Limb (tissue), 2 donors: ENCODE measurements around the gene DPH6.
A peak's percentile ranks its signal among the peaks of the same experiment; 100 is the strongest.
"Not testable (repeated sequence)": the region's sequence is repeated elsewhere in the genome, so short reads cannot be mapped to it uniquely, and the experiment has no call there.

ENCODE experiments used
- DNase-seq, 2 donors: peaks; one replicate each; pipeline ENCODE4 v3.0.0-alpha.2; 2016; ENCODE audit errors: extremely low spot score in 2 of 2

The DPH6 gene

DNA sequence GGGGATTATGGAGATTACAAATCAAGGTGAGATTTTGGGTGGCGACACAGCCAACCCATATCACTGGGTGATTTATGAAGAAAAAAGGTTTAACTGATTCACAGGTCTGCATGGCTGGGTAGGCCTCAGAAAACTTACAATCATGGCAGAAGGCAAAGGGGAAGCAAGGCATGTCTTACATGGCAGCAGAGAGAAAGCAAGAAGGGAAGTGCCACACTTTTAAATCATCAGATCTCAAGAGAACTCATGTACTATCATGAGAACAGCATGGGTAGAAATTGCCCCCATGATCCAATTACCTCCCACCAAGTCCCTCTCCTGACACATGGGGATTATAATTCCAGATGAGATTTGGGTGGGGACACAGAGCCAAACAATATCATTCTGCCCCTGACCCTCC, 59.7 kb downstream of the DPH6 start:
- DNase-seq = no peak

DNA sequence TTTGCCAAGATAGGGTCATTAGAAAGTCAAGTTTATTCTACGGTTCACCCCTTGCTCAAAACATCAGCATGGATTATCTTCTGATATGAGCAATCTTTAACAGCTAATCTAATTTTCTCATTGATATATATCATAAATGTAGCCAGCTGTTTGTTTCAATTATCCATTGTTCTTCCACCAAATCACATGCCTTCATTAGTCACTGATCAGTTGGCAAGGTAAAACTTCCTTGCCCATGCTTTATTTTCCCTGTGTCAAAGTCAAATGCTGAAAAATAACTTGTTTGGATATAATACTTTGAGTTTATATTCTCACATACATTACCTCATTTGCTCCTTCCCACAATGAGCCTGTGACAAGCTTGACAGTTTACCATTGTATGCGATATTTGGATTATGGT, 60.6 kb downstream of the DPH6 start:
- no peak for DNase-seq

- no peak for DNase-seq
These were observed 61.6 kb downstream of the DPH6 start for GRCh38 chr15:35484231-35484945.

- no peak for DNase-seq
These were observed 64.0 kb downstream of the DPH6 start for GRCh38 chr15:35481992-35482391.

DNA sequence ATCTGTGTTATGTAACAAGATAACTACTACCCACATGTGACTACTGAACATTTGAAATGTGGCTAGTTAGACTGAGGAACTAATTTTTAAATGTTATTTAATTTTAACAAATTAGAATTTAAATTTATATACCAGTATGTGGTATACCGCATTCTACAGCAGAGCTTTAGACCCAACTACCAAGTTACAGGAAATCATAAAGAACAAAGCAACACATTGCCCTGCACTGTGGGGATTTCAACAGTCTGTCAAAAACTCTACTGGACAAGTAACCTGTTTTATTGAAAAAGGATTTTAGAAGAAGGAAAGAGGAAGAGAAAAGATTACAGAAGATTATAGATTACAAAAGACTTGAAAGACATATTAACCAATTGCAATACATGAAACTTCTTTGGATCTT, 64.9 kb downstream of the DPH6 start:
- no peak for DNase-seq

GRCh38 chr15:35479423-35479822, 66.5 kb downstream of the DPH6 start:
- DNase-seq = no peak

- no peak for DNase-seq
These were observed 68.4 kb downstream of the DPH6 start for GRCh38 chr15:35477312-35478262.

DNA sequence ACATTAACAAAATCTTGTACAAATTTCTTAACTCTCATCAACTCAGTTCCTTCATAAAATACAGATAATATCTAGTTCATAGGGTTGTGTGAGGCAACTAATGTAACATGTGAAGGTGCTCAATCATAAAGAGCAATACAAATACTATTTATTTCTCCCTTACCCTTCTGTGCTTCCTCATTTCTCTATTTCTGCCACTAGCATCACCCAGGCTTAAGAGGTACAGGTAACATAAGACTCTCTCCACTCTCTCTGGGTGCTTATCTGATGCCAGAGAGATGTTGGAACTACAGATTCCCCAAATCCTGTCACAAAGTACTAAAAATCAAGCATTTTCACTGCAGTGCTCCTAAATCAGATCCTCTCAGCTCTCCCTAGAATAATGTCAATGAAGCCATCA, 74.9 kb downstream of the DPH6 start:
- no peak for DNase-seq

DNA sequence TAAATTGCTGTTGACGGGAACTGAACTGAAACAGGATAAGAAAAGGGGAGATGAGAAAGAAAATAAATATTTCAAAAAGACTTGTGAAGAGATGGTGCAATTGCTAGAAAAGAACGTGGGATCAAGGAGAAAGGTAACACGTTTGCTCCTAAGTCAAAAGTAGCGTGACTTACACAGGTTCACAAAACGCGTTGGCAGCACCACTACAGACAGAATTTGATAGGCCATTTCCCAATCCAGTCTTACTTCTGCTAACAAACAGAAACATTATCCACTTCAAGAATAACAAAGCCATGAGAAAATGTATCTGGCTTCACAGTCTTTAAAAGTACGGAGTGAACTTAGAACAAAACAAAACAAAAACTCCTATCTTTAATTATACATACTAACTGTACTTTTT, 75.5 kb downstream of the DPH6 start:
- no peak for DNase-seq

GRCh38 chr15:35466476-35466875, 79.5 kb downstream of the DPH6 start:
- no peak for DNase-seq

GRCh38 chr15:35465783-35466182, 80.2 kb downstream of the DPH6 start:
- DNase-seq = no peak

DNA sequence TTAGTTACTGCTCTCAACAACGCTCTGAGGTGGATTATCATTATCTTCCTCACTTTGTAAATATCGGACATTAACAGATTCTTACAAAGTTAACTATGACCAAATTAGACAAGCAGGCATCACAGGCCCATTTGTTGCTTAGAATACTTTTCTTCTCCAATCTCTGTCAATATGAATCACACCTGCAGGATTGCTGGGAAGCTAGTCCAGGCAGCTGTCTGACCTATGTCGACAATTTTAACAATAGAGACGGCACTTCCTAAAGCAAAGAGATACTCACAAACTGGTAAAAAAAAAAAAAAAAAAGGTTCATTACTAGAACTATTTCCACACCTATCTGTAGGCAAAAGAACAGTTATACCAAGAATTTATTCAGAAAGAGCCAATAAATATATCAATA, 85.3 kb downstream of the DPH6 start:
- no peak for DNase-seq

DNA sequence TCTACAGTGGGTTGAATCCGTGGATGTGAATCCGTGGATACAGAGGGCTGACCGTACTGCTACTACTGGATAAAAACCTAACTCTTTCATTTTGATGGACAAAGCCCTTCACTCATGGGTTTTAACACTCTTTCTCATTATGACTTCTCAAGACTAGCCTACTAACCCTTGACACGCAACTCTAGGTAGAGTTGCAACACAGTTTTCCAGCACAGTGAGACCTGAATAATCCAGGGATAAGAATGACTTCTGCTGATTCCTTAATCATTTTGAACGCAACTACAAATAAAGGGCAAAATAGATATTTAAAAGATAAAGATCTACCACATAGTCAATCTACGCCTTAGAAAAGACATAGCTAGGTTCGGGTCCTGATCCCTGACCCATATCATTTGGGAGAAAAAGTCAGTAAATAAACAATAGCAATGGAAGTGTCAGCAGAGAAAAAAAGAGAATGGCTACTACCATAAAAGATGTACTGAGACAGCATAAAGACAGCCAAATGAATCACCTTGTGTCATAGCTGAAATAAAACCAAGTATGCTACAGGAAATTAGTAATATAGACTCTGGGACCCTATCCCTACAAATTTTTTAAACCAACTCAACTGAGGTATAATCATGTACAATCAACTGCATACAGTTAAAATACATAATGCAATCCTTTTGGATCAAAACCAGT, 87.6 kb downstream of the DPH6 start:
- DNase-seq = no peak

- no peak for DNase-seq
These were observed 90.8 kb downstream of the DPH6 start for GRCh38 chr15:35455201-35455600.

DNA sequence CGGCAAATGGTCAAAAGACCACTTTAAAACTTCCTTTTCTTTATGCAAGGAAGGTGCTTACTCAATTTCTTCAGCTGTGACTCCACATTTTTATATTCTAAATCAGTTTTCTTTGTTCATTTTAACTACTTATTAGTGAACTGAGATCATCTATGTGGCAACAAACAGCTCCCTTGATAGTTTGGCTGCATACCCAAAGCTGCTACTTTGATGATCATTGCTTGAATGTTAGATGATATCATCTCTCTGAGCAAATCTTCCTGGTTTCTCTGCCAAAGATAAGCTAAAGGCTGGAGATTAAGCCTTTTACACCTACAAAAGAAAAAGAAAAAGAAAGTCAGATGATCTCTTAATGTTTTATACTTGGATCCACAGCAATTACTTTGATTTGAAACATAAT, 95.5 kb downstream of the DPH6 start:
- DNase-seq = no peak

DNA sequence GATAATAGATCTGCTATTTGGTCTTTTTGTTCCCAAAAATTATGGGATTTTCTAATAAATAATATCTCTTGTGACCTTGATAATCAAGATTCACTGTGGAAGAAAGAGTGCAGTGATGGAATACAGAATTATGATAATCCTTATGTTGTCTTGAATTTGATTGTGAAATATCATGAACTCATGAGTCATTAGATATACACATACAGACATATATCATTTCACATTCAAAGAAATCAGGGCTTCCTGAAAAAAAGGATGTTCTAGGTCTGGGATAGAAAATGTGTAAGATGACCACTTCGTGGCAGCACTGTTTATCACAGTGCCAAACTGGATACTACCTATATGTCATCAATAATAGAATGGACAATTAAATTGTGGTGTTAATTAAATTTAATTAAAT, 97.7 kb downstream of the DPH6 start:
- no peak for DNase-seq

DNA sequence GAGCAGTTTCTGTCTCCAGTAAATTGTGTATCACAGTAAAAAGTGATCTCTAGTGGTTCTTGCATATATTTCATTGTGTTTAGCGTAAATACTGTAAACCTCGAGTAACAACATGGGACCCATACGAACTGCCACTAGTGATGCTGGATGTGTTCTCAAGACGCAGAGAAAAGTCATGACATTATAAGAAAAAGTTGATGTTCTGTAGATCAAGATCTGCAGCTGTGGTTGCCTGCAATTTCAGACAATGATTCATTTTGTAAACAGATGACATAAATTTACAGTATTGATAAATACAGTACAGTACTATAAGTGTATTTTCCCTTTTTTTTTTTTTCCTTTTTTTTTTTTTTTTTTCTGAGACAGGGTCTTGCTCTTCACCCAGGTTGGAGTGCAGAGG, 100.1 kb downstream of the DPH6 start:
- no peak for DNase-seq

DNA sequence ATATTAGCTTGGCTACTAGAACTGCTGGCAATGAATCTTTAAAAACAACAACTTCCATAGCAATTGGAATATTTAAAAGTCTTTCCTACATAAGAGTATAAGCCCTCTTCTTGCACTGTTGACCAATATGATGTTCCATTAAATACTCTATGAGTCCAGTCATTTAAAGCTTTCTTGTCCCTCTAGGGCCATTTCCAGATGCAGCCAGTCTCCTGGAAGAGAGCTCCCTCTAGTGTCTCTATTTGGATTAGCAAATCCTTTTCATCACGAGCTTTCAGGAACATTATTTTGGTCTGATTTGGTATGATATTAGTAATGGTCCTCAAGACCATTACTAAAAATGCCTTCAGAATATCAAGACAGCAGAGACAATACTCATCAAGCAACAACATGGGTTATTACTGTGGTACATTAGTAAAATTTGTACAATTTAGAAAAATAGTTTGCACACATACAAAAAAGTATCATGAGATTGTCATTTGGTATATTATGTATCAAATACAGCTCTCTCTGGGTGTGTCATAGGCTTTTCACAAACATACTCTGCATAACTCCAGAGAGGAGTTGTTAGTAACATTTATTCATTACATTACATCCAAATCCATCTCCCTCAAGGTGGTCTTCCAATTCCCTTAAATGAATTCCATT, 101.3 kb downstream of the DPH6 start:
- DNase-seq = peak in 1 of 2 donors; percentile 26

DNA sequence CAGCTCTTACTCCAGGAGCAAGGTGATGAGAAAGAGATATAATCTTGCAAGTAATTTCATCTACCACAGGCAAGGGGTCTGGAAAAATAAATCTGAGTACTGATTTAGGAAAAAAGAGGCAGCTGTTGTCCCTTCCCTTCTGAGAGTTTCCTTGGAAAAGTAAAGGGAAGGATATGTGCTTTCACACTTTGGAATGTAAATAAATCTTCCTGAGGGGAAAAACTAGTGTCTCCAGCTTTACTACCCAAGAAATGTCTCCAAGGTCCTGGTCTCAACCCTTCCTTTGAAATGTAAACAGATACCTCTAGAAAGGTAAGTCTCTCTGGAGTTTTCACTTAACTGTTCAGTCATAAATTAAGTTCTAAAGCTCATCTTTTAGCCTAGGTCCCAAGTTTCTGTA, 102.6 kb downstream of the DPH6 start:
- DNase-seq = no peak

DNA sequence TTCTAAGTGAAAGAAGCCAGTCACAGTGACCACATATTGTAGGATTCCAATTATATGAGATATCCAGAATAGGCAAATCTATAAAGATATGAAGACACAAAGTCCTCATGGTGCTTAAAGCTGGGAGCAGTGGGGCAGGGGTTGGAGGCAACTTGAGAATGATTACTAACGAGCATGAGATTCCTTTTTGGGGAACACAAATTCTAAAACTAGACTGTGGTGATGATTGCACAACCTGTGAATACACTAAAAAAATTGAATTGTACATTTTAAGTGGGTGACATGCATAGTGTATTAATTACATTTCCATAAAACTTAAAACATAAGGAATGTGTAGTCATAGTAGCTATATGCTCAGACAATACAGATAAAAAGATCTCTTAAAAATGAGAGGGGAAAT, 103.2 kb downstream of the DPH6 start:
- DNase-seq = no peak

DNA sequence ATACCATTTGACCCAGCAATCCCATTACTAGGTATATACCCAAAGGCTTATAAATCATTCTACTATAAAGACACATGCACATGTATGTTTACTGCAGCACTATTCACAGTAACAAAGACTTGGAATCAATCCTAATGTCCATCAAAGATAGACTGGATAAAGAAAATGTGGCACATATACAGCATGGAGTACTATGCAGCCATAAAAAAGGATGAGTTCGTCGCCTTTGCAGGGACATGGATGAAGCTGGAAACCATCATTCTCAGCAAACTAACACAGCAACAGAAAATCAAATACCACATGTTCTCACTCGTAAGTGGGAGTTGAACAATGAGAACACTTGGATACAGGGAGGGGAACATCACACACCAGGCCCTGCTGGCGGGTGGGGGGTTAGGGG, 104.7 kb downstream of the DPH6 start:
- not testable (repeated sequence) for DNase-seq

GRCh38 chr15:35440265-35440664, 105.7 kb downstream of the DPH6 start:
- no peak for DNase-seq
